Measurements from ENCODE around the gene CDK15. TPM values are rescaled to one million over a fixed set of nuclear protein-coding genes. Genes with fewer than 3 reads are reported as not detected.

Gene CDK15
- total RNA-seq, 1 donor from 2014 or later = not detected

GRCh38 chr2:201892516-201892915 is 86.2 kb downstream of the CDK15 start:
- DNase-seq (ENCODE audit: low spot score) = no peak
- no peaks in the 10 kb centered on the region for H3K36me3 Mint-ChIP-seq (ENCODE audit: low read depth, unreplicated experiment)
- H3K4me3 Mint-ChIP-seq (ENCODE audit: unreplicated experiment) = no peak overlapping the region
- no peaks in the 10 kb centered on the region for H3K9me3 Mint-ChIP-seq (ENCODE audit: unreplicated experiment)
- no peak overlapping the region for H3K27ac Mint-ChIP-seq (ENCODE audit: unreplicated experiment)
- H3K4me1 Mint-ChIP-seq (ENCODE audit: unreplicated experiment) = peaks cover 26% of the 10 kb centered on the region
- no peak for TF ChIP-seq CTCF (IDR thresholded peaks at IDR 0.05; ENCODE audit: unreplicated experiment)
- H3K27me3 Mint-ChIP-seq (ENCODE audit: unreplicated experiment) = no peaks in the 10 kb centered on the region

- Mint-ChIP-seq H3K36me3 (ENCODE audit: low read depth, unreplicated experiment) (no peaks in the 10 kb centered on the region), H3K27me3 (ENCODE audit: unreplicated experiment) (peaks cover 4% of the 10 kb centered on the region), H3K27ac (ENCODE audit: unreplicated experiment) (no peak overlapping the region), H3K4me3 (ENCODE audit: unreplicated experiment) (no peak overlapping the region), H3K9me3 (ENCODE audit: unreplicated experiment) (no peaks in the 10 kb centered on the region), H3K4me1 (ENCODE audit: unreplicated experiment) (peaks cover 2% of the 10 kb centered on the region)
- no peak for DNase-seq (ENCODE audit: low spot score)
- TF ChIP-seq CTCF (IDR thresholded peaks at IDR 0.05; ENCODE audit: unreplicated experiment) = no peak
These were observed 94.0 kb downstream of the CDK15 start for GRCh38 chr2:201900362-201900761.

- no peak overlapping the region for H3K4me3 Mint-ChIP-seq (ENCODE audit: unreplicated experiment)
- no peak for TF ChIP-seq CTCF (IDR thresholded peaks at IDR 0.05; ENCODE audit: unreplicated experiment)
- H3K36me3 Mint-ChIP-seq (ENCODE audit: low read depth, unreplicated experiment) = no peaks in the 10 kb centered on the region
- H3K4me1 Mint-ChIP-seq (ENCODE audit: unreplicated experiment) = peaks cover 2% of the 10 kb centered on the region
- H3K27ac Mint-ChIP-seq (ENCODE audit: unreplicated experiment) = no peak overlapping the region
- DNase-seq (ENCODE audit: low spot score) = no peak
- H3K27me3 Mint-ChIP-seq (ENCODE audit: unreplicated experiment) = peaks cover 4% of the 10 kb centered on the region
- no peaks in the 10 kb centered on the region for H3K9me3 Mint-ChIP-seq (ENCODE audit: unreplicated experiment)
These were observed 95.4 kb downstream of the CDK15 start for GRCh38 chr2:201901786-201902185.

- no peak overlapping the region for H3K4me3 Mint-ChIP-seq (ENCODE audit: unreplicated experiment)
- no peak for DNase-seq (ENCODE audit: low spot score)
- H3K9me3 Mint-ChIP-seq (ENCODE audit: unreplicated experiment) = no peaks in the 10 kb centered on the region
- H3K36me3 Mint-ChIP-seq (ENCODE audit: low read depth, unreplicated experiment) = no peaks in the 10 kb centered on the region
- TF ChIP-seq CTCF (IDR thresholded peaks at IDR 0.05; ENCODE audit: unreplicated experiment) = no peak
- no peak overlapping the region for H3K27ac Mint-ChIP-seq (ENCODE audit: unreplicated experiment)
- peaks cover 2% of the 10 kb centered on the region for H3K4me1 Mint-ChIP-seq (ENCODE audit: unreplicated experiment)
- H3K27me3 Mint-ChIP-seq (ENCODE audit: unreplicated experiment) = peaks cover 4% of the 10 kb centered on the region
These were observed 98.4 kb downstream of the CDK15 start for GRCh38 chr2:201904538-201905420.
